Central memory CD8-positive, alpha-beta T cell (primary cell): ENCODE data around the gene ANO2.

Experiments used
- ATAC-seq: fragments of 150-1000 bp; cut with Tn5 transposase; replicated peaks from 2 replicates; pipeline ENCODE4 v1.10.0; 2022; ENCODE audit warnings: mild to moderate bottlenecking, moderate FRiP score, moderate number of reproducible peaks; ENCODE audit not compliant: poor library complexity, severe bottlenecking; ENCODE audit errors: extremely low read depth
- DNase-seq, 2 donors: peaks; one replicate each; pipeline ENCODE4 v3.0.0; 2021; ENCODE audit warnings: low spot score in 2 of 2
- H3K27ac Mint-ChIP-seq: one replicate; pipeline ENCODE4 v1.8.0; 2022; ENCODE audit warnings: low read depth, mild to moderate bottlenecking, moderate library complexity, mixed read lengths
- H3K27me3 Mint-ChIP-seq: one replicate; pipeline ENCODE4 v1.8.0; 2022; ENCODE audit warnings: mixed read lengths
- H3K36me3 Mint-ChIP-seq: one replicate; pipeline ENCODE4 v1.8.0; 2022; ENCODE audit warnings: mild to moderate bottlenecking, moderate library complexity, mixed read lengths; ENCODE audit not compliant: insufficient read depth
- H3K4me1 Mint-ChIP-seq: one replicate; pipeline ENCODE4 v1.8.0; 2022; ENCODE audit warnings: mixed read lengths
- H3K4me3 Mint-ChIP-seq: one replicate; pipeline ENCODE4 v1.8.0; 2022; ENCODE audit warnings: mild to moderate bottlenecking, moderate library complexity, mixed read lengths
- H3K9me3 Mint-ChIP-seq: one replicate; pipeline ENCODE4 v1.8.0; 2022; ENCODE audit warnings: mixed read lengths

The ANO2 gene

DNA sequence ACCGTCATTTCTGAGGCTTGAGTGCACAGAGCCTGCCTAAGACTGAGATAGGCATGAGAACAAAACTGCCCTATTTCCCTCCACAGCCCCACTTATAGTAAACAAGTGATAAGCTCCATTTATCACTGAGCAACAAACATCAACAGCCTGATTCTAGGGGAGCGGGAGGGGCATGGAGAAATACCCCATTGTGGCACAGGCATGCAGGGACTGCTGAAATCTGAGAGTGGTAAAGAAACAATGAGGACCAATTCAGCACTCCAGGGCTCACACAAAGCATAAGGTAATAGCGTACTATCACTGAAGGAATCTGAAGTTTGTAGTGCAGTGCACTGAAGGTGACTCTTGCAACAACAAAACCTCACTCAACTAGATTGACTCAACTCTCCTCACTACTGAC is 186.7 kb downstream of the ANO2 start:
- no peak for DNase-seq
- no peak for ATAC-seq
- Mint-ChIP-seq H3K9me3 (no peaks in the 10 kb centered on the region), H3K36me3 (no peaks in the 10 kb centered on the region), H3K4me1 (no peaks in the 10 kb centered on the region), H3K4me3 (no peak overlapping the region), H3K27me3 (peaks cover 64% of the 10 kb centered on the region), H3K27ac (no peak overlapping the region)

DNA sequence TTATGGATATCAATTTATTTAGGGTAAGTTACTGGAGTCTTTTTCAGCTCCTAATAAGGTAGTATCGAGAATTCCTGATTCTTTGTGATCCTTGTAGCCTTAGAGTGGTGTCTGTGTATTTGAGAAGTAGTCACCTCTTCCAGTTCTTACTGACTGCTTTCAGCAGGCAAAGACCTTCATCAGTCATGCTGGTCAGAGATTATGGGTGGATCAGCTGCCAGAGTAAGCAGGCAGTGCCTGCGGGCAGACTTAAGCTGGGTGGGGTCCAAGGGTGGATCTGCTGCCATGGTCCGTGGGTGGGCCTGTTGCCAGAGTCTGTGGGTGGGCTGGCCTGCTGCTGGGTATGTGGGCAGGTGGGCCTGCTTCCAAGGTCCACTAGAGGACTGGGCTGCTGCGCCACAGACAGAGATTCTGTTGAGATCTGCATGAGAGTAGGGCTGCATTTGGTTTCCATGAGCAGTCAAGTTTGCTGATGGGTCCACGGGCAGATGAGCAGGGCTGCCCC is 188.7 kb downstream of the ANO2 start:
- ATAC-seq, result no peak
- H3K27me3 Mint-ChIP-seq, result peaks cover 70% of the 10 kb centered on the region
- no peaks in the 10 kb centered on the region for H3K9me3 Mint-ChIP-seq
- H3K27ac Mint-ChIP-seq, result no peak overlapping the region
- no peak for DNase-seq
- no peaks in the 10 kb centered on the region for H3K4me1 Mint-ChIP-seq
- H3K4me3 Mint-ChIP-seq, result no peak overlapping the region
- H3K36me3 Mint-ChIP-seq, result no peaks in the 10 kb centered on the region

DNA sequence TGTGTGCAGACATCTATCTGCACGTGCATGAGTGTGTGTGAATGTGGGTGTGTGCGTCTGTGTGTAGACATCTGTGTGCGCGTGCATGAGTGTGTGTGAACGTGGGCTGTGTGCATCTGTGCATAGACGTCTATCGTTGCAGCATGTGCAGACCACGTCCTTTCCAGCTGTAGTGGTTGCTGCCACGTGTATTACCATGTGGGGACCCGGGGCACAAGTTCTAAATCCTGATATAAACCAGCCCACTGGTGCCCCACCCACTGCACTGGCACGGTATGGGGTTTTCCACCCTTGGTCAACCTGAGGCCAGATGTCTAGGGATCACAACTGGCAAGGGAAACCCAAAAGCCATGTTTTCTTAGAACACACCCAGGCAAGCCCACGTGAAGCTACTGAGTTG is 197.0 kb downstream of the ANO2 start:
- no peak overlapping the region for H3K27ac Mint-ChIP-seq
- H3K9me3 Mint-ChIP-seq, result no peaks in the 10 kb centered on the region
- no peak for ATAC-seq
- no peaks in the 10 kb centered on the region for H3K4me1 Mint-ChIP-seq
- no peak for DNase-seq
- no peak overlapping the region for H3K4me3 Mint-ChIP-seq
- H3K27me3 Mint-ChIP-seq, result peaks cover 20% of the 10 kb centered on the region
- H3K36me3 Mint-ChIP-seq, result no peaks in the 10 kb centered on the region

DNA sequence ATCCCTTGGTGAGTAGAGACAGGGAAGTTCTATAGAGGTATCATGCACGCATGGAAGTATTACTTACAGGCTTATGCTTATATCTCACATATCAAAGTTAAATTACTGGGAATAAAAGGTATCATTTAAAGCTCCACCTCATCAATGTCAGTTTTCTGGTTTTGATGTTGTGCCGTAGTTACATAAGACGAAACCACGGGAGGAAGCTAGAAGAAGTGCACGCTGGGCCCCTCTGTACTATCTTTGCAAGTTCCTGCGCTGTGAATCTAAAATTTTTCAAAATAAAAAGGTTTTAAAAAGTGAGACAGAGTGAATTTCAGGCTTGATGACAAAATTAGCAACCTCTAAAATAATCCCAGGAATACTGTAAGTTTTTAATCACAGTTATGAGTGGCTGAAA is 198.1 kb downstream of the ANO2 start:
- H3K4me3 Mint-ChIP-seq, result no peak overlapping the region
- H3K9me3 Mint-ChIP-seq, result no peaks in the 10 kb centered on the region
- no peak for DNase-seq

GRCh38 chr12:5746036-5746908 is 198.8 kb downstream of the ANO2 start:
- peaks cover 30% of the 10 kb centered on the region for H3K27me3 Mint-ChIP-seq
- no peaks in the 10 kb centered on the region for H3K9me3 Mint-ChIP-seq
- ATAC-seq (no peak), DNase-seq (no peak)
- H3K27ac Mint-ChIP-seq, result no peak overlapping the region
- no peaks in the 10 kb centered on the region for H3K4me1 Mint-ChIP-seq
- no peak overlapping the region for H3K4me3 Mint-ChIP-seq
- no peaks in the 10 kb centered on the region for H3K36me3 Mint-ChIP-seq

More for the DNA sequence above, 198.1 kb downstream of the ANO2 start:
- no peak for ATAC-seq
- Mint-ChIP-seq H3K36me3 (no peaks in the 10 kb centered on the region), H3K27me3 (peaks cover 26% of the 10 kb centered on the region), H3K27ac (no peak overlapping the region), H3K4me1 (no peaks in the 10 kb centered on the region)

DNA sequence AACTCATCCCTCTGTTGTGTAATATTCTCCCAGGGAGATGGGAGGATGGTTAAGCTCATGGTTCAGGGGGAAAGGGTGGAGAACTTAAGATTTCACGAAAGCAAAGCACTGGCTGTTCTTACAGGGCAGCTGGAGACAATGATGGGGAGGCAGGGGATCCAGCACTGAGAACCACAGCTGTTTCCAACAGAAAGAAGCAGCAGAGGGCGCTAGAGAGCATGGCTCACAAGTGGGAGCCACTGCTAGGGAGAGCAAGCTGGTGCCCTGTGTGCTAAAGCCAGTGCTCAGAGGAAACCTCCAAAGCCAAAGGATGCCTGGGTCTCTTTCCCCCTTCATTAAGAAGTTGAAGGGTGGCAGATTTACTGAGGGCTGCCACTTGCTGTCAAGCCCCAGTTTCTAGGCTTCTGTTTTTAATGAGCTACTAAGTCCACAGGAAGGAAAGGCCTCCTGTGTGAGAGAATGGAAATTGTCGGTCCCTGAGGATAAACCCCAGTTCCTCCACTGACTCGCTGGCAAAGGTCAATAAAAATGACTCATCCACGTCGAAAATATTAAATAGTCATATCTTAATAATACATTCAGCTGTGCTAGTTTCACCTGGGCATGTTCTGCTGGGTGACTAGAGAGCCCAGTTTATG is 199.7 kb downstream of the ANO2 start:
- no peak for DNase-seq
- no peak overlapping the region for H3K27ac Mint-ChIP-seq
- H3K4me3 Mint-ChIP-seq, result no peak overlapping the region
- no peaks in the 10 kb centered on the region for H3K4me1 Mint-ChIP-seq
- no peaks in the 10 kb centered on the region for H3K9me3 Mint-ChIP-seq
- H3K27me3 Mint-ChIP-seq, result peaks cover 39% of the 10 kb centered on the region
- ATAC-seq, result no peak
- H3K36me3 Mint-ChIP-seq, result no peaks in the 10 kb centered on the region

DNA sequence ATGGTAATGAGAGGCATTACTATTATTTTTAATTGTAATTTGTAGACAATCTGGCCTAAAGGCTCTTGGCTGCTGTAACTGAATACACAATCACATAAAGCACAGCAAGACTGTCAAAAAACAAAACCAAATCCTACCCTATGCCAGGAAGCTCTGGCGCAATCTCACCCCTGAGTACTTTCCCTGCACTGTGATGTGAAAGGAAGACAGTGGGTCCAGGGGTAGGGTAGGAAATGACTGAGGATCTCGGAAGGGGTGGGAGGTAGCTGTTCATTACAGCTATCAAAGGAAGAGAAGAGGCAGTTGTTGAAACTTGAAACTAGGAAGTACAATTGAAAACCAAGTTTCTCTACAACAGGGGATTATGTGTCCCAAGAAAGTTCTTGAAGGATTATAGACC is 202.8 kb downstream of the ANO2 start:
- Mint-ChIP-seq H3K4me3 (no peak overlapping the region), H3K27ac (no peak overlapping the region), H3K27me3 (peaks cover 47% of the 10 kb centered on the region), H3K36me3 (no peaks in the 10 kb centered on the region), H3K9me3 (no peaks in the 10 kb centered on the region), H3K4me1 (no peaks in the 10 kb centered on the region)
- DNase-seq, result no peak
- ATAC-seq, result no peak

DNA sequence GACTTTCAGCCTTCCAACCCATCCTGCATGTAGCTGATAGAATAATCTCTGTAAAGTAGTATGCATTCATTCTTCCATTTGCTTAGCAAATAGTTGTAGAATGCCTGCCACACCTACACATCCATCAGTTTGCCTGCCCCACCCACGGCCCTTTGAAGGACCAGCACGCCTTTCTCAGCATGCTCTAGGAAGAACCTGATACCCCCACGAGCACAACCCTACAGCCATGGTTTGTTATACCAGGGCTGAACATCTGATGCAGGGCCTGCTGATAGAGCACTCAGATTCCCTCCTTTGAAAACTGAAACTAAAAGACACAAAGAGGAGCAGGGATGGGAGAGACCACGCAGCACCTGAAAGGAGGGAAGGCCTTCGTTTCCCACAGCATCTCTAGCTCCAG is 205.1 kb downstream of the ANO2 start:
- Mint-ChIP-seq H3K9me3 (no peaks in the 10 kb centered on the region), H3K4me1 (no peaks in the 10 kb centered on the region)

DNA sequence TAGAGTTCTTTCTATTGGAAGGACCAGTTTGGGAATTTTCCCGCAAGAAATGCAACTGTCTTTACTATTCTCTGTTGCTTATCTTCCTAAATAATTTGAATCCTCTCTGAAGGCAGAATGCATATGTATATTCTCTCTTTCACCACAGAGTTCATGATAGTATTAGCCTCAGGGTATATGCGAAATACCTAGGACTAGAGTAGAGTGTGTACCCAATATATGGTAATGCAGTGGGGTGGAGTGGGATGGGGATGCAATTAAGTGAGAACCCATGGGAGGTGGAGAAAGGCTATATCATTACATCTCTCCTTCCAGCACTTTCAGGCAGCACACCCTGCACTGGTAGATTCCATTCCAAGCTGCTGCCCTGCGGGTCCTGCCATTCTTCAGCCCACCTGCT is 207.3 kb downstream of the ANO2 start:
- H3K4me1 Mint-ChIP-seq, result no peaks in the 10 kb centered on the region
- H3K36me3 Mint-ChIP-seq, result no peaks in the 10 kb centered on the region
- H3K27me3 Mint-ChIP-seq, result peaks cover 51% of the 10 kb centered on the region
- H3K9me3 Mint-ChIP-seq, result no peaks in the 10 kb centered on the region
- no peak for DNase-seq
- ATAC-seq, result no peak
- no peak overlapping the region for H3K4me3 Mint-ChIP-seq
- H3K27ac Mint-ChIP-seq, result no peak overlapping the region

More for the DNA sequence above, 205.1 kb downstream of the ANO2 start:
- H3K36me3 Mint-ChIP-seq, result no peaks in the 10 kb centered on the region
- DNase-seq, result no peak
- peaks cover 56% of the 10 kb centered on the region for H3K27me3 Mint-ChIP-seq
- ATAC-seq, result no peak
- no peak overlapping the region for H3K27ac Mint-ChIP-seq
- no peak overlapping the region for H3K4me3 Mint-ChIP-seq

GRCh38 chr12:5736527-5736926 is 208.5 kb downstream of the ANO2 start:
- no peaks in the 10 kb centered on the region for H3K4me1 Mint-ChIP-seq
- DNase-seq (no peak), ATAC-seq (no peak)
- no peak overlapping the region for H3K4me3 Mint-ChIP-seq
- H3K27me3 Mint-ChIP-seq, result peaks cover 39% of the 10 kb centered on the region
- H3K27ac Mint-ChIP-seq, result no peak overlapping the region
- H3K36me3 Mint-ChIP-seq, result no peaks in the 10 kb centered on the region
- H3K9me3 Mint-ChIP-seq, result no peaks in the 10 kb centered on the region

DNA sequence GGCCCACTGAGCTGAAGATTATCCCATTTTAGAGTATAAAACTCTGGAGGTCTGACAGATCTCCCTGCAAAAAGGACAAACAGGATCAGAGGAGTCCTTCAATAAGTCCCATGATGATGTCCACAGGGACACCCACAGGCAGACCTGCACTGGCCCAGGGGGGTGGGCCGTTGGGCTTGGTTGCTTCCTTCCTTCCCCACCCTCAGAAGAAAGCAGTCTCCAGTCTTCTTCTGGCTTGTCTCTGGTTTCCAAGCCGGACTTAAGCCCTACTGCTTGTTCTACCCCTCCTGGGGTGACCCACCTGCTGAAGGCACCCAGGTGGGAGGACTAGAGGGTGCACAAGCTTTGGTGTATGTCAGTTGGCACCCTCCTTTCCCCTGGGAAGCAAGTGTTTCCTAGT is 209.0 kb downstream of the ANO2 start:
- DNase-seq (no peak), ATAC-seq (no peak)
- H3K27ac Mint-ChIP-seq, result no peak overlapping the region
- H3K4me1 Mint-ChIP-seq, result no peaks in the 10 kb centered on the region
- H3K27me3 Mint-ChIP-seq, result peaks cover 34% of the 10 kb centered on the region
- H3K9me3 Mint-ChIP-seq, result no peaks in the 10 kb centered on the region
- no peak overlapping the region for H3K4me3 Mint-ChIP-seq
- H3K36me3 Mint-ChIP-seq, result no peaks in the 10 kb centered on the region

DNA sequence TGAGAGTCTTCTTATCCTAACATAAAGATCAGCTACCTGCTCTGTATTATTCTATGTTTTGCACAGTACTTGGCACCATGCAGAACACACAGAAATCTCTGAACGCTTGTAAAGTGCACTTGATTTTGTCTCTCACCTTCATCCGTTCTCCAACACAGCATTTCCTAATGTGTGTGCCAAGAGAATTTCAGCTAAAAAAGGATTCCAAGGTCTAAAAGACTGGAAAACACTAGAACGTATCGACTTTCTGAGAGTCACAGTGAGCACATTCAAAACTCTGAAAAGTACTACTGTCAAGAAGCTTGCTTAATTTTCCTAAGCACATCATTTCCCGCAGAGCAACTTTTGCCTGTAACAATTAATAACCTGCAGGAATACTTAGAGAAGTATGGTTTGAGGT is 211.1 kb downstream of the ANO2 start:
- no peaks in the 10 kb centered on the region for H3K9me3 Mint-ChIP-seq
- H3K36me3 Mint-ChIP-seq, result no peaks in the 10 kb centered on the region
- ATAC-seq, result no peak
- no peak for DNase-seq
- no peak overlapping the region for H3K27ac Mint-ChIP-seq
- H3K27me3 Mint-ChIP-seq, result peaks cover 13% of the 10 kb centered on the region
- no peaks in the 10 kb centered on the region for H3K4me1 Mint-ChIP-seq
- H3K4me3 Mint-ChIP-seq, result no peak overlapping the region

DNA sequence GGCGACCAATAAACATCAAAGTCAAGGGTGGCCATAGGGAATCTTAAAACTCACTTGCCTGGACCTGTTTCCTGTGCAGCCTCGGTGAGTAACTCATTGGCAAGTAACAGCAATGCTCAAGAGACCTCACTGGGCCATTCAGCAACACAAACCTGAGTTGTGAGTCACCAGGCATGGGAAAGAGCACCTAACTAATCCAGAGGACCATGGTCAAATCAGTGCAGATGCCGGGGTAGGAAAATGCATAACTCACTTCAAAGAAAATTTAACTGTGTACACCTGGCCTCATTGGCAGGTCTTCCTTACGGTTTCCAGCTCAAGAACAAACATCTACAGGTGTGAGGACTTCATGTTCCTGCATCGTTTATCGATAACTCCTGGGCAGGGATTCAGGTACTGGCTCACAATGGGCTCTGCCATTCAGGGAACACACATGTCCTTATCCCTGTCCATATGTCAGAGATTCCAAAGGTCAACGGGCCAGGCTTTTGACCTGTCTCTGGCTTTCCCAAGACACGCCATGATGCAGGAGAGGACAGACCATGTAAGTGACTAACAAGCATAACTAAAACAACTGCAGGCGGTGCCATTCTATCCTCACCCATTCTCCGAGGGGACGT is 211.8 kb downstream of the ANO2 start:
- no peak for DNase-seq
- Mint-ChIP-seq H3K4me1 (no peaks in the 10 kb centered on the region), H3K9me3 (no peaks in the 10 kb centered on the region), H3K36me3 (no peaks in the 10 kb centered on the region), H3K27me3 (peaks cover 9% of the 10 kb centered on the region), H3K4me3 (no peak overlapping the region), H3K27ac (no peak overlapping the region)
- no peak for ATAC-seq
